Measurements from ENCODE around the gene SDHB.

GRCh38 chr1:17021896-17022295 lies 31.9 kb downstream of the SDHB start:
- TF ChIP-seq POLR2A (IDR thresholded peaks at IDR 0.05) (no peak), CTCF (IDR thresholded peaks at IDR 0.05) (no peak)

Measured in ovary (tissue), 3 donors.